ENCODE data around the gene PHIP.

DNA sequence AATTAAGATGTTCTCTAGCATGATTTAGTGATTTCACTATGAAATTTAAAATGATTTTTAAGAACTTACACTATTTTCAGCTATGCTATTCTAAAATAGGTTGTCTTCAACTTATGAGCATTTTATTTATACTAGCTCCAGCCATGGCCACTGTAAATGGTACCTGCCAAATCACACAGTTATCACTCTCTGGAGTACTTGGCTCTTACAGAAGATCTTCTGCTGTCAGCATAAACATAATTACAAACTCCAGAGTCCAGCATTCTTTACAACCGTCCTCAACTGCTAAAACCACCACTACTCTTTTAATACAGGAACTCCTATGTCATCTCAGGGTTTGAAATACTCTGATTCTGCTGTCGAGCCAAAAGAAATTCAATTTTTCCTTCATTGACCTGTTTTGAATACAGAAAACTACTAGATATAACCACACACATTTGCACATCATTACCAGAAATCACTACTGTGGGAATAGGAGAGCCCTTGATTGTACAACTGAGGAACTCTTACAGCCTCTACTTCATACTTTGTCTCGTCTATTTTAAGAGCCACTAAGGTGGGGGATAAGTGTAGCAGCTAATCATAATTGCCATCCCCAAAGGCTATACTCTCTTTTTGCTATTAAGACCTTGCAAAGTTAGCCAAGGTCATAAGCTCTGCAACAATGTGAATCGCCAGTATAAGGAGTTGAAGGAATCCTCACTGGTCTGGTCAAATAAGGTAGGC is 93.7 kb downstream of the PHIP start:
- TF ChIP-seq, protein P1, sequence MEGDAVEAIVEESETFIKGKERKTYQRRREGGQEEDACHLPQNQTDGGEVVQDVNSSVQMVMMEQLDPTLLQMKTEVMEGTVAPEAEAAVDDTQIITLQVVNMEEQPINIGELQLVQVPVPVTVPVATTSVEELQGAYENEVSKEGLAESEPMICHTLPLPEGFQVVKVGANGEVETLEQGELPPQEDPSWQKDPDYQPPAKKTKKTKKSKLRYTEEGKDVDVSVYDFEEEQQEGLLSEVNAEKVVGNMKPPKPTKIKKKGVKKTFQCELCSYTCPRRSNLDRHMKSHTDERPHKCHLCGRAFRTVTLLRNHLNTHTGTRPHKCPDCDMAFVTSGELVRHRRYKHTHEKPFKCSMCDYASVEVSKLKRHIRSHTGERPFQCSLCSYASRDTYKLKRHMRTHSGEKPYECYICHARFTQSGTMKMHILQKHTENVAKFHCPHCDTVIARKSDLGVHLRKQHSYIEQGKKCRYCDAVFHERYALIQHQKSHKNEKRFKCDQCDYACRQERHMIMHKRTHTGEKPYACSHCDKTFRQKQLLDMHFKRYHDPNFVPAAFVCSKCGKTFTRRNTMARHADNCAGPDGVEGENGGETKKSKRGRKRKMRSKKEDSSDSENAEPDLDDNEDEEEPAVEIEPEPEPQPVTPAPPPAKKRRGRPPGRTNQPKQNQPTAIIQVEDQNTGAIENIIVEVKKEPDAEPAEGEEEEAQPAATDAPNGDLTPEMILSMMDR (conservative IDR thresholded peaks at IDR 0.05; ENCODE audit: low read depth in 2 of 2), result no peak
- no peak for TF ChIP-seq JUNB (IDR thresholded peaks at IDR 0.05; ENCODE audit: unreplicated experiment)
- no peak for TF ChIP-seq CREB1 (CRISPR knock-in tag; IDR thresholded peaks at IDR 0.05; ENCODE audit: low read depth)
